ENCODE data around the gene ACBD6.

Gene ACBD6

GRCh38 chr1:180253585-180254495 lies 248.5 kb downstream of the ACBD6 start:
- DNase-seq: no peak

GRCh38 chr1:180252638-180253536 lies 249.5 kb downstream of the ACBD6 start:
- peak; percentile 58 for DNase-seq

DNA sequence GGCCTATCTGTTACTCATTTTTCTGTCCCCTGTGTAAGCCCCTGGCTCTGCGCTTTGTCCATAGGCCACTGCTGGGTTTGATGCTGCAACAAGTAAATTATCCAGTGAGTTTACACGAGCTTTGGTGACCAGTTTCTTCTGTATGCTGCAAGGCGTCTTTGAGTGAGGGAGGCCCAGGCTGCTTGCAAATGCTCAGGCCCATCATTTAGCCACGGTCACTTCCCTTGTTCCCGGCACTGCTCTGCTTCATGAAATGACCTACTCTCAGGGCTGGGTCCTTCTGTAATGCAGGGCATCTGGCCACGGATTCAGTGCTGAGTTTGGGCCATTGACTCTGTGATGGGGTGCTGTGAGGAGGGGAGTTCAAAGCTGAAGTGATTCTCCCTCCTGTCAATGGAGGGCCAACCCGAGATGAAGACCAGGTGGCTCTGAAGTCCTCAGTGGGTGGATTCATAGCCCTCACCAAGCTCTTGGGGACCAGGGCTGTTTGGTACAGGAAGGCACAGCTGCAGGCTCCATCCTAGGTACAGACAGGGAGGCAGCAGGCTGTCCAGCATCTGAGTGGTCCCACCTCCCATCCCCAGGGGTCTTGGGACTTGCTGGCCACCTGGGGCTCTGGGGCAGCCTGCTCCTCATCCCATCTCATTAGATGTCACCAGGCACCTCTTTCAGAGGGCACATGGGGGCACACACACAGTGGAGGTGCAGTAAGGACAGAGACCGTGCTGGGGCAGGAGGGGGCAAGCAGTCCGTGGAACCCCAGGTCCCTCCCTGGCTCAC lies 250.7 kb downstream of the ACBD6 start:
- DNase-seq: no peak

GRCh38 chr1:180250883-180251509 lies 251.4 kb downstream of the ACBD6 start:
- no peak for DNase-seq

- no peak for DNase-seq
These were observed 251.9 kb downstream of the ACBD6 start for GRCh38 chr1:180250499-180250770.

DNA sequence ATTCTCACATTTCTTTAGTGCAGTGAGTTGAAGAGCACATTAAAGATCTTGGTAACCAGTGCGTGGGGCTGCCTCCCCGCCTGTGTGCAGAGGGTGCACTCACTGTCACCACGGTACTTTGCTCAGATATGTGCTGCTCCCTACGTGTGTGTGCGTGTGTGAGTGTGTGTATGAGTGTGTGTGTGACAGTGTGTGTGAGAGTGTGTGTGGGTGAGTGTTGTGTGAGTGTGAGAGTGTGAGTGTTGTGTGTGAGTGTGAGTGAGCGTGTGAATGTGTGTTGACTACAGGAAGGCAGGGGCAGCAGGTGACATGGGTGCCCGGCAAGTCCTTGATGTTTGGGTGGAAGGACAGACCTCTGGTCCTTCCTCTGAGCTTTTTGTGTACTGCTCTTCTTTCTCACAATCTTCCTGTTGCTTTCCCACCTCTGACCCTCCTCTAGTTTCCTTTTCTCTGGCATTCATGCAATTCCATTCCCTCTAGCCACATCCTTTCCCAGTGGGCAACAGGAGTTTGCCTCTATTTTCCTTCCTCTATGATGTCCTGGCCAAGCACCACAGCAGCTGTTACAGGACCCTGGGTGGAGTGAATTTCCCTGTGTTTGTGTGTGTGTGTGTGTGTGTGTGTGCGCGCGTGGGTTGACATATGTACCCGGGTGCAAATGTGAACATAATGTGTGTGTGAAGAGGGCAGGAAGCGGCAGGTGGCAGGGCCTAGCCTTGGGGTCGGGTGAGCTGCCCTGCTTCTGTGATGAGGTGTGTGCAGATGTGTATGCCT lies 252.5 kb downstream of the ACBD6 start:
- no peak for DNase-seq

DNA sequence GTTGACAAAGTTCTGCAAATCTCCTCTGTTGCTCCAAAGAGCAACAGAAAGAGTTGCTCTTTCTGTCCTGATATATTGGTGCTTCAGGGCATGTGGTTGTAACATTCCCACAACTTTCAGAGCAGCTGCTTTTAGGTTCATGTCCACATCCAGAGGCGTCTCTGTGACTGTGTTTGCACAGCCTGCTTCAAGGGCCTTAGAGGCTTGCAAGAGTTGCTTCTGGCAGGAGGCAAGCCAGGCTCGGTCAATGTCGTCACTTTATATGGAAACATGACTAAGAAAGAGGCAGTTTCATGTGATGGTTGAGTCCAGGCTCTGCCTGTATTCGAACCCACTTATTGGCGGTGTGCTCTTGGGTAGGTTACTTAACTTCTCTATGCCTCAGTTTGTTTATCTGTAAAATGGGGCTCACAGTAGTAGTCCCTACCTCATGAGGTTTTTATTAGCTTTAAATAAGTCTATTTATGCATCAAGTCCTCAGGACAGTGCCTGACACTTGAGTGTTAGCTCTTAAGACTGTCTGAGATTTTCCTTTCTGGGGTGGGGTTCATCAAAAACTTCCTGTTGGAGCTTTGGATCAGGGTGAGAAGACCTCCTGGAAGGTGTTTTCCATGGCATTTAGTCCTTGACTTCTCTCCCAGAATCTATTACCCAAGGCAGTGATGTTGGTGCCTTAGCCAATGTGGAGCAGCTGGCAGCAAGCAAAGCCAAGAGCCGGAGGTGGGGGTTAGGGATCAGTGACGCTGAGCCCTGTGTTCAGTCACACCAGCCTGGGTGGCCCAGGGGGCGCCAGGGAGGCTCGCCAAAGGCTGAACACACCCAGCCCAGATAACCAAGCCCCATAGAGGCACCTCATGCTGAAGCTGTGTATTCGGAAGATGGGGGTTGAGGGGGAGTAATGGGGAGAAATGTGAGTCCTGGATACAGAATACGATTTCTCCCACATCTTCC lies 253.4 kb downstream of the ACBD6 start:
- no peak for DNase-seq

DNA sequence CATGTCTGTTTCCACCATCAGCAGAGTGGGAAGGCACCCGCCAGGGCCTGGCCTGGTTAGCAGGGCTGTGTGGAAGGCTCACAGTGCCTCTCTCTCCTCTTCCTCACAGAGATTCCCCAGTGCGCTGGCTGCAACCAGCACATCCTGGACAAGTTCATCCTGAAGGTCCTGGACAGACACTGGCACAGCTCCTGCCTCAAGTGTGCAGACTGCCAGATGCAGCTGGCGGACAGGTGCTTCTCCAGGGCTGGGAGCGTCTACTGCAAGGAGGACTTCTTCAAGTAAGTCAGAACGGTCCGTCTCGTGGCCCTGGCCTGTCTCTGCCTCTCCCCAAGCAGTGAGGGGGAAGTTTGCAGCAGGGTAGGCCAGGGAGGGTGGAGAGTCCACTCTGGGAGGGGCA lies 254.2 kb downstream of the ACBD6 start:
- DNase-seq: no peak

DNA sequence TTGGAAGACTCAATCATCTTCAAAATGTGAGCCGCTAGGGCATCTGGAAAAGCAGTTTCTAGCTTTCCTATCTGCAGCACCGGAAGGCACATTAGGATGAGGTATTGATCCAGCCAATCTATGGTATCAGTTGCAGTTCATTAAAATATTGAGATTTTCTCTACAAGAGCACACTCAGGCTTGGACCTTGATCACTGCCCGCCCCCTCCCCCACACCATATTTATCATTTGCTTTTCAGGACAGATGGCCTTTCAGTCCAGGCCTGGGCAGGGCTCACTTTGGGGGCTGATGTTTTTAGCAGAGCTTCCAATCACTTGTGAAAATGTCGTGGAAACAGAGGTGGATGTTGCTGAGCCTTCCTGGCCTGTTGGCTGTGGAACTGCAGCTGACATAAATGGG lies 254.8 kb downstream of the ACBD6 start:
- DNase-seq: no peak

DNA sequence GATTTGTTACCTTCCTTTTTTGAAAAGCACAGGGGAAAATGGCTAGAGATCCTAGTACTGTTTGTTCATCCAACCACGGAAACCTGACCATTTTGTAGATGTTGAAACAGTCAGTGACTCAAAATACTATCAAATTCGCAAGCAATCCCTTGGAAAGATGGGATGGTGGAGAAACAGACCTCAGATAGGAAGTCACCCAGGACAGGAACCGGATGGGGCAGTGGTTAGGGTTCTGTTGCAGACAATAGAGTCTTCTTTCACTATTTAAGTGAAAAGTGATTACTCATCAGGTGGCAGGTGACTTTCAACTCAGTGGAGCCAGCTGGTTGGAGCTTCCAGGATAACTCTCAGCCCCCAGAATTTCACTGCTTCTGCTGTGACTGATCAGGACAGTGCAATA lies 255.3 kb downstream of the ACBD6 start:
- no peak for DNase-seq

DNA sequence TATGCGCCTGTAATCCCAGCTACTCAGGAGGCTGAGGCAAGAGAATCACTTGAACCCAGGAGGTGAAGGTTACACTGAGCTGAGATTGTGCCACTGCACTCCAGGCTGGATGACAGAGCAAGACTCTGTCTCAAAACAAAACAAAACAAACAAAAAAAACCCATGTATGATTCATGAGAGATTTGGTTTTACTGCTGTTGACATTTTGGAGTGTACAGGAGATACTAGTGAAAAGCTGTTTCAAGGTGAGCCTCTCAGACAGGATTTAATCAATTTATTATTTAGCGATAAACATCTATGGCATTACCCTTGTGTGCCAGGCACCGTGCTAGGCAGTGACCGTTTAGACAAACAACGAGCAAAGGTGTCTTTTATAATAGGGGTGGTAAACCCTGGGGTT lies 255.8 kb downstream of the ACBD6 start:
- DNase-seq: no peak

GRCh38 chr1:180244840-180245239 lies 257.5 kb downstream of the ACBD6 start:
- no peak for DNase-seq

- no peak for DNase-seq
These were observed 258.7 kb downstream of the ACBD6 start for GRCh38 chr1:180243517-180244221.

GRCh38 chr1:180241716-180242544 lies 260.4 kb downstream of the ACBD6 start:
- DNase-seq: no peak

DNA sequence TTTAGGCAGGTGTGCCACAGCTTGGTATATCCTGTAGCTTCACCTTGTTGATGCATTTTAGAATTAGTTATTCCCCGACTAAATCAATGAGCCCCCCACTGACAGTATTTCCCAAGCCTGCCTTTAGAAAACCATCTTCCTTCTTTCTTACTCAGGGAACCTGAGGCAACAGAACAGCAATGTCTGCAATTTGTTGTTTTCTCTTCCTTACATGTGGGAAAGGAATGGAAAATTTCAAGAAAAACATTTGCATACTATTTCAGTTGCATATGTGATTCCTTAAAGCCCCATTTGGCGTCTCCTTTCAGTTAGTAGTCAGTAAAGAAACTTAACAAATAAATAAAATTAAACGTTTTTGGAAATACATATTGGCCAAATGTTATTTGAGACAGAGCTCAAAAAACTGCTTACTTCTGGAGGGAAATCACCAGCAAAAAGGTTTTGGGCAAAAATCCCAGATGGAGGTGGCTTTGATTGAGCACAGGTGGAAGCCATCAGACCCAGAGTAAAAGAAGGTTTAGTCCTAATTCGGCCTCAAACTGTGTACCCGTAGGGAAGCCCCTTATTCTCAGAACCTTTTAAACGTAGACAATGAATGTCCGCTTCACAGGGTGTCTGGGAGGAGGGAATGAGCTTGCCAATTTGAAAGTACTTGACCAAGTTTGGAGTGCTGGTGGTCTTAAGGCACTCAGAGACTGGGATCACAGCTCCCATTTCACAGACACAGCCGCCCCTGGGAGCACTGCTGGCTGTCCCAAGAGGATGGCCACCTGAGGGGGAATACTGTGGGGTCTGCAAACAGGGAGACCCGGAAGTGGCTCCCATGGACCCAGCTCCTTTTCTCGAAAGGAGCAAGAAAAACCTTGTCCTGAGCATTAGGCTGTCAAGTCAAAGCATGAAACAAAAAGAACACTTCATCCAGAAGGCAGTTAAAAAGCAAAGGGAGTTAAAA lies 263.0 kb downstream of the ACBD6 start:
- no peak for DNase-seq

- no peak for DNase-seq
These were observed 263.7 kb downstream of the ACBD6 start for GRCh38 chr1:180238675-180239074.

Data from T-helper 9 cell (primary cell).